T-helper 1 cell (primary cell): ENCODE data around the gene DPEP2NB.
A peak's percentile ranks its signal among the peaks of the same experiment; 100 is the strongest.
"Not testable (repeated sequence)": the region's sequence is repeated elsewhere in the genome, so short reads cannot be mapped to it uniquely, and the experiment has no call there.

Experiments used
- DNase-seq, 5 donors: peaks; one replicate each; pipeline ENCODE4 v3.0.0-alpha.2; 2012 to 2020
- total RNA-seq, 4 donors: gene quantifications; one replicate each; lab custom pipeline; 2026; lab: John Stamatoyannopoulos, UW

The DPEP2NB gene
- total RNA-seq, result 0 to 0.12 (median 0.04) reads per million in 4 donors

- DNase-seq, result no peak
Observed at GRCh38 chr16:68015681-68016080, at the start of gene DPEP2NB. Gene DPEP2NB, minus strand, starts transcription at chr16:68015911. Its CDS starts 141 bp downstream, at chr16:68015770.

DNA sequence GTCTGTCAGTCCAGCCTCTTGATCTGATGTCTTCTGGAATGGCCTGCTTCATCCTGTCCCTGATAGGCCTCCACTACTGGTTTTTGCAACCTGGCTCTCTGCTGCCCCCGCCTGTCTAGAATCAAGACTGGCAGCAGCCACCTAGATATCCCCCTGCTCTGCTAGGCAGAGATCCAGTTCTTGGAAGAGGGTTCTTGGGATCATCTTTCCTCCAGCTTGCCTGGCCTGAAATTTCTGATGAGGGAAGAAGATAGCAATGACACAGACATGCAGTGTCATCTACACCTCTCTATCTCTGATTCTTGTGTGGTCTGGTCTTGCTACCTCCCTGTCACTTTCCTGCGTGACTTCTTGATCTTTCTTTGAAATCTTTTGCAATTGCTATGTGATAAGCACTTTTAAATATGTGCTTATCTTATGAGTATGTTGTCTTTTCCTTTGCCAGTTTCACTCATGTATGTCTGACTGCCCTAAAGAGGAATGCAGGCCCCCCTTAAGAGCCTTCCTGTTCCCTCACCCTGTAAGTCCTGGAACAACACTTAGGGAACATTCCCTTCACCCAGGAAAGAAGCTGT lies 49.2 kb upstream of the DPEP2NB start:
- peak; percentile 29 to 80 (median 50) for DNase-seq

GRCh38 chr16:68062910-68063393 lies 47.2 kb upstream of the DPEP2NB start:
- DNase-seq, result peak in 2 of 5 donors; percentile 10 to 76

DNA sequence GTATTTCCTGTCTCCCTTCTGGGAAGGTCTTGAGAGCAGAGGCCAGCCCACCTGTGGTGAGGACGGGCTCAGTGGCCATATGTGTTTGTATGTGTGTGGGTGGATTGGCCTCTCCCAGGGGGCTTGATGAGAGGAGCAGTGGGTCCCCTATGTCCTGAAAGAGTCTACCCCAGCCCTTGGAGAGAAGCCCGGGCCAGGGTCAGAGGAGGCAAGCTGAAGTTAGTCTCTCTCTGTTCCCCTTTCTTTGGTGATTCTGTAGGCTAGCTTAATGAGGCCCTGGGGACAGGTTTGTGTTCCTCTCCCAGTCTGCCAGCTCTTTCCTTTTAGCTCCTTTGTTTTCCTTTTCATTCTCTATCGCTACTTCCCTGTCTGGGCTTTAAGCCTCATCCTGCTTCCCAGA lies 45.7 kb upstream of the DPEP2NB start:
- DNase-seq, result no peak

DNA sequence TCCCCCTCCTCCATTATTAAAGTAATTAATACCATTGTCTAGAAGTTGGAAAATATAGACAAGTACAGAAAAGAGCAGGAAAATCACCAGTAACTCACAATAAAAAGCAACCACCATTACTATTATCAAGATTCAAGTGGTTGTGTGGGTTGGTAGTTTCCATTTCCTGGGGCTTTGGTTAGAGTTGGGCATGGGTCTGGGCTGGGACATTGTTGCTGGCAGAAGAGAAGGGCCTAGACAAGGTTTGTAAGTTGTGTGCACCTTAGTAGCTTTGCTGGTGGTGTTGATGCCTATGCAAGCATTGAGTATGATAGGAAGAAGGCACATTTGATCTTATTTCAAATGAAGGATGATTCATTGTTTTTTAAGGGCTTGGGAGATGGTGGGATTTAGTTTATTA lies 44.1 kb upstream of the DPEP2NB start:
- DNase-seq, result no peak

GRCh38 chr16:68055395-68055794 lies 39.7 kb upstream of the DPEP2NB start:
- no peak for DNase-seq

DNA sequence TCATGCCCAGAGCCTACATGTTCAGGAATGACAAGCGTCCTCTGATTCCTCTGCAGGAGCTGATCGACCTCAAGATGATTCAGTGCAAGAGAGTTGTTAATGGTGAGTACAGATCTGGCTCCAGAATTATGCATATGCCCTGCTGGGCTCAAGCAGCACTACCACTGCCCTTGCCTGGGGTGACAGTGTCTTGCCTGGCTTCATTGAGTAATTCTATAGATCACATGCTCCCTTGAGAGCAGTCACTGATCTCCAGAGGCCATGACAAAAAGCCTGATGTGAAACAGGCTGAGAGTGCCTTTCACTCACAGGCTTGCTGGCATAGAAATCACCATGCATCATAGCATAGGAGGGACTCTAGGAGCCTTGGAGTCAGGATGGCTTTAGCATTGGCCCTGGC lies 33.7 kb upstream of the DPEP2NB start:
- DNase-seq, result no peak

GRCh38 chr16:68047987-68048386 lies 32.3 kb upstream of the DPEP2NB start:
- DNase-seq, result no peak

- DNase-seq, result no peak
Observed at GRCh38 chr16:68046106-68046505, 30.4 kb upstream of the DPEP2NB start.

DNA sequence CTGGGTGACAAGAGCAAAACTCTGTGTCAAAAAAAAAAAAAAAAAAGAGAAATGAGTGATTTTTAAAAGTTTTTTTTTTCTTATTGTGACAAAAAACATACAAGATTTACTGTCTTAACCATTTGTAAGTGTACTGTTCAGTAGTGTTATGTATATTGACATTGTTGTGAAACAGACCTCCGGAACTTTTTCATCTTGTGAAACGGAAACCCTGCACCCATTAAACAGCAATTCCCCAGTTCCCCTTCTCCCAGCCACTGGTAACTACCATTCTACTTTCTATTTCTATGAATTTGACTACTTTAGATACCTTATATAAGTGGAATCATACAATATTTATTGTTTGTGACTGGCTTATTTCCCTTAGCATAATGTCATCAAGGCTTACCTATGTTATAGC lies 26.1 kb upstream of the DPEP2NB start:
- no peak for DNase-seq

DNA sequence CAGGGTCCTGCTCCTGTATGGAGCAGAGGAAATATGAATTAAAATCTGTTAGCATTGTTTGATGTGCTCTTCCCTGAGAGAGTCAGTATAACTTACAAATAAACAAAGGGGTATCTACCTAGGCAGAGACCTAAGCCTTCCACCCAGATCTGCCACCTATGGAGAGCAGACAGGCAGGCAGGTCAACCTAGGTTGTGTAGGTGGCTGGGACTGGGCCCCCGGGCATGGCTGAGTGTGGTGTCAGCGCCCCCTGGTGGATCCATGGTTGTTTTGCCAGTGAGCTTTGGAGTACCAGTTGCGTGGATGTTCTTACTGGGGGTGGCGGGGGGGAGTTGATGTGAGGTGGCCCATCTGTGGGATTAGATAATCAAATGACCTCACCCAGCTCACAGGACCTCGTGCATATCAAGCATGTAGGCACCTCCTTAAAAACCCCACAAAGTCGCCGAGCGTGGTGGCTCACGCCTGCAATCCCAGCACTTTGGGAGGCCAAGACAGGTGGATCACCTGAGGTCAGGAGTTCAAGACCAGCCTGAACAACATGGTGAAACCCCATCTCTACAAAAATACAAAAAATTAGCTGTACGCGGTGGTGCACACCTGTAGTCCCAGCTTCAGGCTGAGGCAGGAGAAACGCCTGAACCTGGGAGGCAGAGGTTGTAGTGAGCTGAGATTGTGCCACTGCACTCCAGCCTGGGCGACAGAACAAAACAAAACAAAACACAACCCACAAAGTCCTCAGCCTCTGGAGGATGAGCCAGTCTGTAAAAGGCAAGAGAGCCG lies 25.0 kb upstream of the DPEP2NB start:
- DNase-seq, result peak; percentile 71 to 86 (median 82)

DNA sequence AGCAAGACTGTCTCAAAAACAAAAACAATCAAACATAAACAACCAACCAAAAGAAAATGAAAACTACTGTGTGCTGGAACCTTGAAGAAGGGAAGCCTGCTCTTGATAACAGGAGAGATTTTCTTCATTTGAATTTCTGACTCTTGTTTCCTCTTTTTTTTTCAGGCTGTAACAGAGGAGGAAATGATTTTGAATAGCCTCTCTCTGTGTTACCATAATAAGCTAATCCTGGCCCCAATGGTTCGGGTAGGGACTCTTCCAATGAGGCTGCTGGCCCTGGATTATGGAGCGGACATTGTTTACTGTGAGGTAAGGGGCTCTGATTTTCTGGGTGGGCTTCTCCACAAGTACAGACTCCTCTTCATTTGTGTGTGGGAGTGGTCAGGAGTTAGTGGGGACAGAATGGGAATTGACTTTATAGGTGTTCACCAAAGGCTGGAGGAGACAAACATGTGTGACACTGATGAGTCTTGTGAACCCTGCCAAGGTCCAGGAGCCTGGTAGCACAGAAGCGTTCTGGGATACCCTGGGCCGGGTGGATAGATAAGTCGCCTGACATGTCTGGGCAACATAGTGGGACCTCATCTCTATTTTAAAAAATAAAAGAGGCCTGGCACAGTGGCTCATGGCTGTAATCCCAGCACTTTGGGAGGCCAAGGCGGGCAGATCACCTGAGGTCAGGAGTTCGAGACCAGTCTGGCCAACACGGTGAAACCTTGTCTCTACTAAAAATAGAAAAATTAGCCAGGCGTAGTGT lies 22.3 kb upstream of the DPEP2NB start:
- no peak for DNase-seq

DNA sequence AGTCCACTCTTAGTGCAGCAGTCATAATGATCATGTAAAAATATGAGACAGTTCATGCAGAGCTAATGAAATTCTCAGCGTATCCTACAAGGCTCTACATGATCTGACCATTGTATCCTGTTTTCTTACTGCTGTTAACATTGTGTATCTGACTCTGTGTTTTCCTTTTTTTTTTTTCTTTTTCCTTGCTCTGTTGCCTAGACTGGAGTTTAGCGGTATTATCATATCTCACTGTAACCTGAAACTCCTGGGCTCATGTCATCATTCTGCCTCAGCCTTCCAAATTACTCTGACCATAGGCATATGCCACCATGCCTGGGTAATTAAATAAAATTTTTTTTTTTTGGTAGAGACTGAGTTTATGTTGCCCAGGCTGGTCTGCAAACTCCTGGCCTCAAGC lies 19.5 kb upstream of the DPEP2NB start:
- no peak for DNase-seq

- no peak for DNase-seq
Observed at GRCh38 chr16:68033101-68033500, 17.4 kb upstream of the DPEP2NB start.

DNA sequence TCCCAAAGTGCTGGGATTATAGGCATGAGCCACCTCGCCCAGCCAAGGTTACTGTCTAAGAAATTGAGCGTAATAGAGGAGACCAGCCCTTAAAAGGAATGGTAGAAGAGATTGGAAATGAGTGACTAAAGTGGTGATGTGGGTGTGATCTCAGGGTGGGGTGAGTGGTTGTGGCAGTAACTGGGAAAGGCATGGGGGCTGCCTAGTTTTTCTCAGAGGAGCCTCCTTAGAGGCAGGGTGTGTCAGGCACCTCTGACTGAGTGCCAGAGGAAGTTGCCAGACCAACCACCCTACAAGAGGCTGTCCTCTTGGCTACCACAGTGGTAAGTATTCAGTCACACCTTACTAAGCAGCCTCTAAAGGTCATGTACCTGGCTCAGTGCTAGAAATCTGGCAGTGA lies 16.2 kb upstream of the DPEP2NB start:
- peak in 1 of 5 donors; percentile 12 for DNase-seq

DNA sequence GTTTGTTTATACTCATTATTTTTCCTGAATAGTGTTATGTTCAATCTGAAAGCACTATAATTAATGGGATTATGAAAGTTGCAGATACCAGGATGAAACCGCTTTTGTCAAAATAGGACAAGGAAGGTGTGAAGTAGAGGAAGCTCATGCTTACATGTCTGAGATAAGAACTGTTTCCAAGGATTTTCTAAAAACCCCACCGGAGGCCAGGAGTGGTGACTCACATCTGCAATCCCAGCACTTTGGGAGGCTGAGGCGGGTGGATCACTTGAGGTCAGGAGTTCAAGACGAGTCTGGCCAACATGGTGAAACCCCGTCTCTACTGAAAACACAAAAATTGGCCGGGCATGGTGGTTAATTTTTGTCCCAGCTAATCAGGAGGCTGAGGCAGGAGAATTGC lies 14.4 kb upstream of the DPEP2NB start:
- DNase-seq, result not testable (repeated sequence)

DNA sequence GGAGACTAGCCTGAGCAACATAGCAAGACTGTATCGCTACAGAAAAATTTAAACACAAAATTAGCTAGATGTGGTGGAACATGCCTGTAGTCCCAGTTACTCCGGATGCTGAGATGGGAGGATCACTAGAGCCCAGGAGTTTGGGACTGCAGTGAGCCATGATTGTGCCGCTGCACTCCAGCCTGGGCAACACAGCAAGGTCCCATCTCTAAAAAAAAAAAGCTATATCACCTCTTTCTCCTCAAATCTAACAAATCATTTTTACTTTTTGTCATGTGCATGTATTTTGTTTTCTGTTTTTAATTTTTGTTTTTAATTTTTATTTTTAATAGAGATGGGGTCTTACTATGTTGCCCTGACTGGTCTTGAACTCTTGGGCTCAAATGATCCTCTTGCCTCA lies 13.3 kb upstream of the DPEP2NB start:
- no peak for DNase-seq

DNA sequence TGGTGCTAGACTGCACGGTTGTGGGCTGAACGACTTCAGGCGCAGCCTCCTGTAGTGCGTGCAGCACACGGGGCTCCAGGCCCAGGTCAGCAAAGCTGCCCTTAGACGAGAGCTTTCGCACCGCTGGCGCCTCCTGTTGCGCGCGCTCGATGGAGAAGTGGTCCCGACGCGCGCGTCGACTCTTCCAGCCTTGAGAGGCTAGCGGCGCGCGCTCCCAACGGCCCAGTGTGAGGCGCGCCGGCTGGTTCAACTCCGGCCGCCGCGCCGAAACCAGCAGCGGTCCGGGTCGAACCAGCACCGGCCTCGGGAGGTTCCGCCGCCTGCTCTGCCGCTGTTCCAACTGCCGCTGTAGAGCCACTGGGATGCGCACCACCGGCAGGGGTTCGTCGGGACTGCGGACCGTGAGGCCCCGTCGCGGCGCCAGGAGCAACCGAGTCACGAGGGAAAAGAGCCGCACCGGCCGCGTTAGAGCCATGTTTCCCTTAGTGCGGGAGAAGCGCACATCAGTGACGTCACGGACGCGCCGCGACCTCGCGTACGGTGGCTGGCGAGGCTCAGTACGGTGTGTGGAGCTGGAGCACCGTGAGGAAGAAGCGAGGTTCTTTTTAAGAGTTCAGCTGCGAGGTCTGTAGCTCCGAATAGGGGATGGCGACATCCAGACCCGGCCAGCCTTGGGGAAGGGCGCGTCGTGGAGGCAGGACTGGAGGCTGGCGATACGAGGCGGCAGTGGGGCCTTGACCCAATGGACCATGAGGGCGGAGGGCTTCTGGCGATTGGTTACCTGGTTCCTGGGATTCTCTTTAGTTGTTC lies 7.2 kb upstream of the DPEP2NB start, which contains the start of the genes DDX28 and DUS2:
TSS of gene DDX28 (minus strand) at position 505 of the 810 bp plus-strand sequence. CDS start at position 475, 30 bp downstream.
TSS of gene DUS2 (plus strand) at position 557 of the 810 bp plus-strand sequence. CDS start 14,740 bp downstream, outside the sequence.
- DNase-seq, result peak; percentile 74 to 91 (median 86)

GRCh38 chr16:68022278-68022727 lies 6.6 kb upstream of the DPEP2NB start:
- DNase-seq, result no peak

GRCh38 chr16:68021490-68021889 lies 5.8 kb upstream of the DPEP2NB start:
- DNase-seq, result no peak

DNA sequence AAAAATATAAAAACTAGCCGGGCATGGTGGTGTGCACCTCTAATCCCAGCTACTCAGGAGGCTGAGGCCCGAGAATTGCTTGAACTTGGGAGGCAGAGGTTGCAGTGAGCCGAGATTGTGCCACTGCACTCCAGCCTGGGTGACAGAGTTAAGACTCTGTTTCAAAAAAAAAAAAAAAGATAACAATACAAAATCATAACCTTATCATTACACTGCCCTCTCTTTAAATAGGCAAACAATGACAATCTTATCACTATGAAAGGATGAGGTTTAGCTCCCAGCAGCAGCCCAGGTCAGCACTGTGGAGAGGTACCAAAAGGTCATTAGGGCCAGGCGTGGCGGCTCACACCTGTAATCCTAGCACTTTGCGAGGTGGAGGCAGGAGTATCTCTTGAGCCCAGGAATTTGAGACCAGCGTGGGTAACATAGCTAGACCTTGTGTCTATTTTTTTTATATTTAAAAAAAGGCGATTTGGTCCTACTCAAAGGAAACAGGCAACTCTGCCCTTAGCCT lies 3.5 kb upstream of the DPEP2NB start:
- DNase-seq, result no peak

GRCh38 chr16:68013440-68013839 lies 2.3 kb downstream of the DPEP2NB start:
- no peak for DNase-seq
